B cell (primary cell): ENCODE results near the gene ITGB4. TPM values are rescaled to one million over a fixed set of nuclear protein-coding genes. Genes with fewer than 3 reads are reported as not detected.

Experiments
- polyA plus RNA-seq: library from polyadenylated mRNA; depleted of rRNA; stranded (reverse); fragments of >200 nt; gene quantifications from 2 replicates; pipeline ENCODE4 v1.2.3, GENCODE V29; 2012
- total RNA-seq, 2 donors: library from RNA; stranded (reverse); fragments of 120-200 nt in 1 of 2; gene quantifications; 1 replicate in 1 of 2; 2 replicates in 1 of 2; pipeline versions ENCODE4 v1.2.3 to v1.2.4, GENCODE V29; 2013 to 2022

Gene ITGB4
- total and polyA plus RNA-seq, 2 donors (not counting 1 experiment from before 2014, with no cell fraction given), result 0.12 to 0.81 TPM

Other genes with a start within 250 kb of the ITGB4 start
- 0.37 and 0.97 TPM in 2 replicates for gene CASKIN2, start 205.9 kb upstream of the ITGB4 start, total RNA-seq
- 0.27 and 1.00 TPM in 2 replicates for gene CASKIN2, start 205.9 kb upstream of the ITGB4 start, polyA plus RNA-seq
- 29.7 and 33.0 TPM in 2 replicates for gene TSEN54, start 204.9 kb upstream of the ITGB4 start, total RNA-seq
- gene TSEN54, start 204.9 kb upstream of the ITGB4 start, polyA plus RNA-seq, result 26.3 and 45.9 TPM in 2 replicates
- 39.7 and 40.6 TPM in 2 replicates for gene LLGL2, start 195.8 kb upstream of the ITGB4 start, total RNA-seq
- gene LLGL2, start 195.8 kb upstream of the ITGB4 start, polyA plus RNA-seq, result 35.3 and 52.0 TPM in 2 replicates
- gene MYO15B, start 133.7 kb upstream of the ITGB4 start, total RNA-seq, result 452 and 460 TPM in 2 replicates
- gene MYO15B, start 133.7 kb upstream of the ITGB4 start, polyA plus RNA-seq, result 619 and 1,019 TPM in 2 replicates
- gene SMIM5, start 88.0 kb upstream of the ITGB4 start, total RNA-seq, result 0.61 and 0.62 TPM in 2 replicates
- 4.9 and 7.6 TPM in 2 replicates for gene SMIM5, start 88.0 kb upstream of the ITGB4 start, polyA plus RNA-seq
- gene RECQL5, start 54.3 kb upstream of the ITGB4 start, total RNA-seq, result 56.6 and 58.5 TPM in 2 replicates
- gene RECQL5, start 54.3 kb upstream of the ITGB4 start, polyA plus RNA-seq, result 40.3 and 70.5 TPM in 2 replicates
- gene SAP30BP, start 54.1 kb upstream of the ITGB4 start, total RNA-seq, result 148 and 174 TPM in 2 replicates
- 143 and 189 TPM in 2 replicates for gene SAP30BP, start 54.1 kb upstream of the ITGB4 start, polyA plus RNA-seq
- gene GALK1, start 43.7 kb downstream of the ITGB4 start, total RNA-seq, result 29.8 and 33.9 TPM in 2 replicates
- 25.7 and 37.4 TPM in 2 replicates for gene GALK1, start 43.7 kb downstream of the ITGB4 start, polyA plus RNA-seq
- gene UNK, start 63.3 kb downstream of the ITGB4 start, total RNA-seq, result 70.3 and 82.3 TPM in 2 replicates
- 35.5 and 41.4 TPM in 2 replicates for gene UNK, start 63.3 kb downstream of the ITGB4 start, polyA plus RNA-seq
- 107 and 114 TPM in 2 replicates for gene UNC13D, start 122.9 kb downstream of the ITGB4 start, total RNA-seq
- 78.2 and 101 TPM in 2 replicates for gene UNC13D, start 122.9 kb downstream of the ITGB4 start, polyA plus RNA-seq
- 132 and 140 TPM in 2 replicates for gene WBP2, start 133.9 kb downstream of the ITGB4 start, total RNA-seq
- gene WBP2, start 133.9 kb downstream of the ITGB4 start, polyA plus RNA-seq, result 82.0 and 88.6 TPM in 2 replicates
- 5.3 and 6.4 TPM in 2 replicates for gene TRIM47, start 157.1 kb downstream of the ITGB4 start, total RNA-seq
- 2.3 and 8.3 TPM in 2 replicates for gene TRIM47, start 157.1 kb downstream of the ITGB4 start, polyA plus RNA-seq
- 39.2 and 40.7 TPM in 2 replicates for gene TRIM65, start 175.5 kb downstream of the ITGB4 start, total RNA-seq
- 16.8 and 18.0 TPM in 2 replicates for gene TRIM65, start 175.5 kb downstream of the ITGB4 start, polyA plus RNA-seq
- gene MRPL38, start 183.4 kb downstream of the ITGB4 start, total RNA-seq, result 127 and 139 TPM in 2 replicates
- 100 and 126 TPM in 2 replicates for gene MRPL38, start 183.4 kb downstream of the ITGB4 start, polyA plus RNA-seq
- 27.0 and 31.5 TPM in 2 replicates for gene FBF1, start 219.6 kb downstream of the ITGB4 start, total RNA-seq
- 18.3 and 21.6 TPM in 2 replicates for gene FBF1, start 219.6 kb downstream of the ITGB4 start, polyA plus RNA-seq